ENCODE measurements around the gene ZNF593.

ZNF593 gene

DNA sequence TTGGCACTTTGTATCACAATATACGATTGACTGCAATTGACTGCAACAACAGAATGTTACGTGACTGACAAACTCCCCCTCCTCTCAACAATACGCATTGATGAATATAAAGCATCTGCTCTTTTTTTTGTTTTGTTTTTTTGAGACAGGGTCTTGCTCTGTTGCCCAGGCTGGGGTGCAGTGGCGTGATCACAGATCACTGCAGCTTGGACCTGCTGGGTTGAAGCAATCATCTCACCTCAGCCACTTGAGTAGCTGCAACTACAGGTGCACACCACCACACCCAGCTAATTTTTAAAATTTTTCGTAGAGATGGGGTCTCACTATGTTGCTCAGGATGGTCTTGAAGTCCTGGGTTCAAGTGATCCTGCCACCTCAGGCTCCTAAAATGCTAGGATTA is 43.0 kb downstream of the ZNF593 start:
- TF ChIP-seq, protein P1, sequence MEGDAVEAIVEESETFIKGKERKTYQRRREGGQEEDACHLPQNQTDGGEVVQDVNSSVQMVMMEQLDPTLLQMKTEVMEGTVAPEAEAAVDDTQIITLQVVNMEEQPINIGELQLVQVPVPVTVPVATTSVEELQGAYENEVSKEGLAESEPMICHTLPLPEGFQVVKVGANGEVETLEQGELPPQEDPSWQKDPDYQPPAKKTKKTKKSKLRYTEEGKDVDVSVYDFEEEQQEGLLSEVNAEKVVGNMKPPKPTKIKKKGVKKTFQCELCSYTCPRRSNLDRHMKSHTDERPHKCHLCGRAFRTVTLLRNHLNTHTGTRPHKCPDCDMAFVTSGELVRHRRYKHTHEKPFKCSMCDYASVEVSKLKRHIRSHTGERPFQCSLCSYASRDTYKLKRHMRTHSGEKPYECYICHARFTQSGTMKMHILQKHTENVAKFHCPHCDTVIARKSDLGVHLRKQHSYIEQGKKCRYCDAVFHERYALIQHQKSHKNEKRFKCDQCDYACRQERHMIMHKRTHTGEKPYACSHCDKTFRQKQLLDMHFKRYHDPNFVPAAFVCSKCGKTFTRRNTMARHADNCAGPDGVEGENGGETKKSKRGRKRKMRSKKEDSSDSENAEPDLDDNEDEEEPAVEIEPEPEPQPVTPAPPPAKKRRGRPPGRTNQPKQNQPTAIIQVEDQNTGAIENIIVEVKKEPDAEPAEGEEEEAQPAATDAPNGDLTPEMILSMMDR (IDR thresholded peaks at IDR 0.05; ENCODE audit: insufficient read depth, low read depth, low read length, missing control alignments), result no peak
- H3K4me3 ChIP-seq (ENCODE audit: low read length), result no peak overlapping the region
- DNase-seq (ENCODE audit: low read depth), result no peak

DNA sequence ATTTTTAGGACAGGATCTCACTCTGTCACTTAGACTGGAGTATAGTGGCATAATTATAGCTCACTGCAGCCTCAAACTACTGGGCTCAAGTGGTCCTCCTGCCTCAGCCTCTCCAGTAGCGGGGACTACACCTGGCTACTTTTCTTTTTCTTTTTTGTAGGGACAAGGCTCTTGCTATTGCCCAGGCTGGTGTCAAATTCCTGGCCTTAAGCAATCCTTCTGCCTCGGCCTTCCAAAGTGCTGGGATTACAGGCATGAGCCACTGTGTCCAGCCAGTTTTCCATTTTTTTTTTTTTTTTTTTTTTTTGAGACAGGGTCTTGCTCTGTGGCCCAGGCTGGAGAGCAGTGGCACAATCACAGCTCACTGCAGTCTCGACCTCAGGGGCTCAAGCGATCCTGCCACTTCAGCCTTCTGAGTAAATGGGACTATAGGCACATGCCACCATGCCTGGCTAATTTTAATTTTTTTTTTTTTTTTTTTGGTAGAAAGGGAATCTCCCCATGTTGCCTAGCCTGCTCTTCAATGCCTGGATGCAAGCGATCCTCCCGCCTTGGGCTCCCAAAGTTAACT is 43.7 kb downstream of the ZNF593 start:
- TF ChIP-seq, protein P1 (IDR thresholded peaks at IDR 0.05; ENCODE audit: insufficient read depth, low read depth, low read length, missing control alignments), result no peak
- no peak overlapping the region for H3K4me3 ChIP-seq (ENCODE audit: low read length)
- DNase-seq (ENCODE audit: low read depth), result no peak

DNA sequence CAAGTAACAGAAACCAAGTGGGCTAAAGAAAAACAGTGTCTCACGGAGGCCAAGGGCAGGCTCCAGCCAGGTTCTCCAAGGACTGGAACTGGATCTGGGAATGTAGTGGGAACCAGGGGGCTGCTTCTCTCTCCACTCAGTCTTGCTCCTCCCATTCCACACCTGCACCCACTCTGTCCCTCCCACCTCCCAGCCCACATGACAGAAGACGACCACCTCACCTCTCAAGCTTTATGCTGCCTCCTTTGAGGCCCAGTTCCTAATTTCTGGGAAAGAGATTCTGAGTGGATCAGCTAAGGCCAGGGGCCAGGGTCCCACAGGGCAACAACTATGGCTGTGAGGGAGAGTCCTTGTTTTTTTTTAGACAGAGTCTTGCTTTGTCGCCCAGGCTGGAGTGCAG is 45.5 kb downstream of the ZNF593 start:
- no peak for DNase-seq (ENCODE audit: low read depth)
- H3K4me3 ChIP-seq (ENCODE audit: low read length), result no peak overlapping the region
- TF ChIP-seq, protein P1 (IDR thresholded peaks at IDR 0.05; ENCODE audit: insufficient read depth, low read depth, low read length, missing control alignments), result no peak

DNA sequence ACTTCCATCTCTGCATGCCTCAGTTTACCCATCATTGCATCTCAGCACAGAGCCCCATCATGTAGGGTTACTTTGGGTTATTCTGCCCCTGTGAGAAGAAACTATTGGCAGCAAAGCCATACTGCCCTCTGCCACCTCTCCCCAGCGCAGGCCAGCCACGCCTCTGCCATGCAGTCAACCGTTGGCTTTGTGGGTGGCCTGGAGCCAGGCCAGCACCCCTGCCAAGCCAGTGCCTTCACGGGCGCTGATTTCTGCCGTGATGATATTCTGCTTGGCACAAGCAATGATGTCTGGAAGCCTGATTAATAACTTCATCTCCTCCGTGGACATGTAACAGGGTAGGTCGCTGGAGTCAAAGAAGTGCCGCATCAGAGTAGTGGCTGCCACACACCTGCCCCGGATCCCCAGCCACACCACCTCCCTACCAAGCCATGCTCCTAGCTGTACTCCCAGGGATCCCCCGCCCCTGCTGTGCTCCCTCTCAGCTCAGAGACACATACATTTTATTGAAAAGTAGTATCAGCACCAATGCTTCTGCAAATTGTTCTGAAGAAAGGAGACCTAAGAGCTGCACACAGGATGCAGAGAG is 49.3 kb downstream of the ZNF593 start:
- DNase-seq (ENCODE audit: low read depth), result no peak
- TF ChIP-seq, protein P1 (IDR thresholded peaks at IDR 0.05; ENCODE audit: insufficient read depth, low read depth, low read length, missing control alignments), result no peak
- H3K4me3 ChIP-seq (ENCODE audit: low read length), result no peak overlapping the region

Data from epithelial cell of esophagus (primary cell).